GM21717 (cell line): ENCODE data around the gene CHTF8.
"Not testable (repeated sequence)": the region's sequence is repeated elsewhere in the genome, so short reads cannot be mapped to it uniquely, and the experiment has no call there.

Experiments used
- ATAC-seq: cut with Tn5 transposase; IDR thresholded peaks from one replicate; pipeline ENCODE4 v1.9.1; 2021; ENCODE audit warnings: mild to moderate bottlenecking, moderate library complexity; ENCODE audit not compliant: unreplicated experiment

Gene CHTF8

DNA sequence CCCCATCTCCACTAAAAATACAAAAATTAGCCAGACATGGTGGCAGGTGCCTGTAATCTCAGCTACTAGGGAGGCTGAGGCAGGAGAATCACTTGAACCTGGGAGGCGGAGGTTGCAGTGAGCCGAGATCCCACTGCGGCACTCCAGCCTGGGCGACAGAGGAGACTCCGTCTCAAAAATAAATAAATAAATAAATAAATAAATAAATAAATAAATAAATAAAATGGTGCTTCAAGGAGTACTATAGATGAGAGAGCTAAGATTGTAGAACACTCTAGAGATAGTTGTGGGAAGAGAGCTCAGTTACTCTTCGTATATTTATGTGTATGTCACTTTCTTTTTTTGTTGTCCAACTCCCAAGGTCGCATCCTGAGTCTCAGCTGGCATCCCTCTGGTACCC lies 7.1 kb upstream of the CHTF8 start:
- not testable (repeated sequence) for ATAC-seq

DNA sequence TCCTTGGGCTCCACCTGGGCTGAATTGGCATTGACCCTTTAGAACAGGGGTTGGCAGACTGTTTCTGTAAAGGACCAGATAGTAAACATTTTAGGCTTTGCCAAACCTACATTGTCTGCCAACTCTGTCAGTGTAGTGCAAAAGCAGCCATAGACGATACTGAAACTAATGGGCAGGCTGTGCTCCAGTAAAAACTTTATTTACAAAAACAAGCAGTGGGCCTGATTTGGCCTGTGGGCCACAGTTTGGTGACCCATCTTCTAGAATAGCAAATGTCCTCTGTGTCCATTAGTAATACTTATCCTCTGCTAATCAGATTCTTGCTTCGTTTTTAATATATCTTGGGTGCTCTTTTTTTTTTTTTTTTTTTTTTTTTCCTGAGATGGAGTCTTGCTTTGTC lies 6.2 kb upstream of the CHTF8 start:
- ATAC-seq = no peak

DNA sequence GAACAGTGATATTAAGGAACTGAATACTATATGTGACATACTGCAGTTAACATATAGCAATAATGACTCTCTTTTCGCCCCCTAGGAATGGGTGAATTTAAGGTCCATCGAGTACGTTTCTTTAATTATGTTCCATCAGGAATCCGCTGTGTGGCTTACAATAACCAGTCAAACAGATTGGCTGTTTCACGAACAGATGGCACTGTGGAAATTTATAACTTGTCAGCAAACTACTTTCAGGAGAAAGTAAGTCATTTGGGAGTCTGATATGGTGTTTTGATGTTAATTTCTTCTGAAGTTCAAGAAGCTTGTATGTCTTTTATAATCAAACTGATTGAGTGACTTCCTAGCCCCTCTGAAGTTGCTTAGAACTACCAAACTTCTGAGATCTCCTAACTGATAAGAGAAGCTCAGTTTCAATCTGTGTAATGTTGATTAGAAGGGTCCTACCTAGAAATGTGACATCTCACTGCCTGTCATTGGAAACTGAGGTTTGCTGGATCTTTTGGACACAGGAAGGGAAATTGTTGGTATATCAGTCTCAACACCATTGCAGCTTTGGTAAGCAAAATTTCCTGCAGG lies 1.1 kb upstream of the CHTF8 start:
- ATAC-seq = no peak

DNA sequence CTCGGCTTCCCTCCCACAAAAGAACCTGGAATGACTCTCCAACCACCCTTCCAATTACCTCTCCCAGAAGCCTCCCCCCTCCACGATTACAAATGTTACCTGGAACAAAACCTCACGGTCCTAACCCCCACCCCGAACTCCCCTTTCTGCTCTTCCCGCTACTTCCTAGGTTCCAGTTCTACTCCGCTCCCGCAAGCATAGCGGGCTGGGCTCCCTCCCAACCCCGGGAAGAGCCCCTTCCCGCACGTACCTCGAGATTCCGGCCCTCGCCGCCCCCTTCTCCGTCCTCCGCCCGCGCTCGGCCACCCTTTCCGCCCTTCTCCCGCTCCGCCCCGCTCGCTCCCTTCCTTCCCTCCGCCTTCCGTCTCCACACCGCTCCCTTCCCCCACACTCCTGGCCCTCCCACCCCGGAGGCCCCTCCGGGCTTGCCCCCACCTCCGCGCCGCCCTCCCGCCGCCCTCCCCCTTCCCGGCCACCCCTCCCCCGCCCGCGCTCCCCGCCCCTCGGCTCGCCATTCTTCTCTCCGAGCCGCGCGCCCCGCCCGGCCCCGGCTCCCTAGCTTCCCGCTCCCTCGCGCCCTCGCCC lies 457 bp downstream of the CHTF8 start:
- ATAC-seq = peak; percentile 43

DNA sequence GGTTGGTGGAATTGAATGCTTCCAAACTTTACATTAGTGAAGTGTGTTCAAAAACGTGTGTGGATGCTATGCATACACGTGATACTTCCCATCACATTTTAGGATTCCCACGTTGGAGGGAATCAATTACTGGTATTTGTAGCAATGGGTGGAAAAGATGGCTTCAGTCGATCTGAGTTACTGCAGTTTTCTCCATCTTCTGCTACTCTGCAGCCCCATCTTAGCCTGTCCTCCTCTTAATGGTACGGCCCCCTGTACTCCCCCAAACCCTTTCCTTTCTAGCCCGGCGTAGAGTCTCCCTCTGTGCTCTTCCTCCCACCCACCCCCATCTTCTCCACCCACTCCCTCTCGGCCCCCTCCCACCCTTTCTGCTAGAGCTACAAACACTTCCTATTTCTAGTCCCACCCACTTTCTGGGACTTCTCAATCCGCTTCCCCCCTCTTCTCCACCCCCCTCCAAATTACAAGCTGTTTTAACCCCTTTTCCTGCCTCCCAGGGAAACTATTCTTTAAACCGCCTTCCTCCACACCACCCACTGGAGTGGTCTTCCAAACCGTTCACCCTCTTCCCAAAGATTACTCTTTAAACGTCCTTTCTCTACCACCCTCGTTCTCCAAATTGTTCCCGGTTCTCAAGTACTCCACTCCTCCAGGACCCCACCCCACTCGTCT lies 1.1 kb downstream of the CHTF8 start:
- ATAC-seq = no peak

DNA sequence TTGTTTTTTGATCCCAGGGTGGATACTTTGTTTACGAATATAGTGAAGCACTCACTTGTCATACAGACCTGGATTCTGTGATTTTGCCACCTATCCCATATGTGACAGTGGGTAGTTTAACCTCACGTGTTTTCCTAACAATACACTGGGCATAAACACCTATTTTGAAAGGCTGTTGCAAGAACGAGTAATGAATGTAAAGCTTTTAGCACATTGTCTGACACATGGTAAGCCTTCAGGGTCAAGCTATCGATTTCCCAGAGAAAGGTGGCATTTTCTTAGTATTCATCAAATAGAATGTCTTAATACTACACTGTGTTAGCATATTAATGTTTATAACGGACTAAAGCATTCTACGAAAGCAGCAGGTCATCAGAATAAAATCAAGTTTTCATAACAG lies 1.9 kb downstream of the CHTF8 start:
- no peak for ATAC-seq

DNA sequence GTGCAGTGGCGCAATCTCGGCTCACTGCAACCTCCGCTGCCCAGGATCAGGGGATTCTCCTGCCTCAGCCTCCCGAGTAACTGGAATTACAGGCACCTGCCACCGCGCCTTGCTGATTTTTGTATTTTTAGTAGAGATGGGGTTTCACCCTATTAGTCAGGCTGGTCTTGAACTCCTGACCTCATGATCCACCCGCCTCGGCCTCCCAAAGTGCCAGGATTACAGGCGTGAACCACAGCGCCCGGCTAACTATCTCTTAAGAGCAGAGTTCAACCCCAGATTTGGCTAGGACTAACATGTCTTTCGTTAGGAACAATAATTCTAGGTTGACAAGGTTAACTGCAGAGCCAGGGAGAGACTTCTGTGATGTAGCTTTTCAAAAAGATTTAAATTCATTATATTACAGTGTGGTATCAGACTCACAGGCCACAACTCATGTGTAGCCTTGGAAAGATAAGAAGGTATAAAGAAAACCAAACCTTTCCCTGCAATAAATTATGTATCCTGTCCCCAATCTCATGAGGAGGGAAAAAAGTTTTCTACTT lies 4.3 kb downstream of the CHTF8 start:
- no peak for ATAC-seq

DNA sequence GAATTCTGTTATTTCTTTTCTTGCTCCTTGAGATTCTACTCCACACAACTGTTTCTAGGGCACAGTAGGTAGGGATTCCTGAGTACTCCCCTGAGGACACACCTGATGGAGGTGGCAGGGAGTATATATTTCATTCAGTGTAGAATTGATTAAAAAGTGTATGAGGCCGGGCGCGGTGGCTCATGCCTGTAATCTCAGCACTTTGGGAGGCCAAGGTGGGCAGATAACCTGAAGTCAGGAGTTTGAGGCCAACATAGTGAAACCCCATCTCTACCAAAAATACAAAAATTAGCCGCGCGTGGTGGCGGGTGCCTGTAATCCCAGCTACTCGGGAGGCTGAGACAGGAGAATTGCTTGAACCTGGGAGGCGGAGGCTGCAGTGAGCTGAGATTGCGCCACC lies 5.6 kb downstream of the CHTF8 start:
- ATAC-seq = not testable (repeated sequence)

DNA sequence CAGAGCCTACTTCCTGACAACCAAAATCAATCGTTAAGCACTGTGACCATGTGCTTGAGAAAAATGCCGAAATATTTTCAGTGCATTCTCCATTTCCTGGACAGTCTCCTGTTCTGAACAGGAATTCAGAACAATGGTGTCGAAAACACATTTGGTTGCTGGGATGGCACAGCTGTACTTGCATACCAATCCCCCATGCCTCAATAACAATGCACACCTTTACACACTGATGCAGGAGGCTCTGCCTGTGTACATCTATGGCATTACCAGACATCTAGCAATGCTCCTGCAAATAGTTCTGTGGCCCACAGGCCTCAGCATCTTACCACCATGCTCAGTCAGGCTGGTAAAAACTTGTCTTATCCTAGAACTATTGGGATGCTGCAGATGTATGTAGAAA lies 6.2 kb downstream of the CHTF8 start:
- ATAC-seq = no peak

DNA sequence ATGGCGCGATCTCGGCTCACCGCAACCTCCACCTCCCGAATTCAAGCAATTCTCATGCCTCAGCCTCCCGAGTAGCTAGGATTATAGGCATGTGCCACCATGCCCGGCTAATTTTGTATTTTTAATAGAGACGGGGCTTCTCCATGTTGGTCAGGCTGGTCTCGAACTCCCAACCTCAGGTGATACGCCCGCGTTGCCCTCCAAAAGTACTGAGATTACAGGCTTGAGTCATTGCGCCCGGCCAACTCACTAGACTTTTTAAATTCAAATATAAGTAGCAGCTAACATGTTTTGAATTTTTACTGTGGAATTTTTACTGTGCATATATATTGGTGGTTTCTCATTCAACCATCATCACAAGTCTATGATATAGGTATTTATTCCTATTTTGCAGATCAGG lies 7.4 kb downstream of the CHTF8 start:
- not testable (repeated sequence) for ATAC-seq

DNA sequence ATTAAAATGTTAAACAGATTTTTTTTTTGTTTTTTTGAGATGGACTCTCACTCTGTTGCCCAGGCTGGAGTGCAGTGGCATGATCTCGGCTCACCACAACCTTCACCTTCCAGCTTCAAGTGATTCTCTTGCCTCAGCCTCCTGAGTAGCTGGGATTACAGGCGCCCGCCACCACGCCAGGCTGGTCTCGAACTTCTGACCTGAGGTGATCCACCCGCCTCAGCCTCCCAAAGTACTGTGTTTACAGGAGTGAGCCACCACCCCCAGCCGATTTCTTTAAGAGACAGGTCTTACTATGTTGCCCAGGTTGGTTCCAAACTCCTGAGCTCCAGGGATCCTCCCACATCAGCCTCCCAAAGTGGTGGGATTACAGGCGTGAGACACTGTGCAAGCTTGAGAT lies 8.0 kb downstream of the CHTF8 start:
- ATAC-seq = not testable (repeated sequence)

DNA sequence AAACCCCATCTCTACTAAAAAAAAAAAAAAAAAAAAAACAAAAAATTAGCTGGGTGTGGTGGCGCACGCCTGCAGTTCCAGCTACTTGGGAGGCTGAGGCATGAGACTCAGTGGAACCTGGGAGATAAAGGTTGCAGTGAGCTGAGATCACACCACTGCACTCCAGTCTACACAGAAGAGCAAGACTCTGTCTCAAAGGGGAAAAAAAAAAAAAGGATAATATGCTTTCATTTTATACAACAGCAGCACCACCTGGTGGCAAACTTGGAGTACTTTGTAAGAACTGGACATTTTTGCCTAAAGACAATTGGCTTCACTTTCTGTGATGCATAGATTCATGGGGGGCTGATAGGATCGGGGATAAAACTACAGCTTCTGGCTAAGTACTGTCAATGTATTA lies 8.5 kb downstream of the CHTF8 start:
- ATAC-seq = no peak

DNA sequence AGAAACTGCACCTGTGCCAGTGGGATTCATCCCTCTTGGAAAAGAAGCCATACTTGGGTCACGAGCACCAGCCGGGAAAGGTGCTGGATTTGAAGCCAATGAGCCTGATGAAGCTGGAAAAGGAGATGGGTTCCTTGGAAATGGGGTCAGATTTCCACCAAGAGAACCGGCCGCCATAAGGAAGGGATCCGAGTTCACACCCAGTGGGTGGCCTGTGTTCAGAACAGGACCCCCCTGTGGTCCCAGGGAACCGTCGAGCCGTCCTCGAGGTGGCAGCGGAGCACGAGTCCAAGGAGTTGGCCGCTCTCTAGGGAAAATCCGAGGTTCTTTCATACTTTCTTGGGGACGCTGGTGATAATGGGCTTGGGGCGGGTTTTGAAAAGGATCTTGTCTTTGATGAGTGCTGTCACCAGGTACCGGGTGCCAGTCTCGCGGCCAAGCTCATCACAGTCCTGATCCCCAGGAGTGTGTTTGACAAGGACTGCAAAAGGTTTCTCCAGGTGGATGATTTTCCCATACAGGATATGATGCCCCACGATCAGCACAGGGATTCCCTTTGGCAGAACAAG lies 12.2 kb downstream of the CHTF8 start:
- ATAC-seq = no peak

DNA sequence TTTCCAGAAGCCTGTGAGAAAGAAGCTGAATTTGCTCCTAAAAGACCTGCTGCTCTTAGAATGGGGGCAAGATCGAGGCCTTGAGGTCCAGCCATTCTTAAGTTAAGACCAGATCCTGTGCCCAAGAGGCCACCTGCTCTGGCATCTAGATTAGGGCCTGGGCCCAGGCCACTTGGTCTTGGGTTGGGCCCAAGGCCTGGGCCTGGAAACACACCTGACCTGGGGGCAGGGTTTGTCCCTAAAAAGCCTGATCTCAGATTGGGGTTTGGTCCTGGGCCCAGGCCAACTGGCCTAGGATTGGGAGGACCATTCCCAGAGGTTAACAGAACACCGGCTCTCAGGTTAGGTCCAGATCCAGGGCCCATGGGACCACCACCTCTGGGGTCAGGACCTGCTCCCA lies 12.9 kb downstream of the CHTF8 start:
- no peak for ATAC-seq

DNA sequence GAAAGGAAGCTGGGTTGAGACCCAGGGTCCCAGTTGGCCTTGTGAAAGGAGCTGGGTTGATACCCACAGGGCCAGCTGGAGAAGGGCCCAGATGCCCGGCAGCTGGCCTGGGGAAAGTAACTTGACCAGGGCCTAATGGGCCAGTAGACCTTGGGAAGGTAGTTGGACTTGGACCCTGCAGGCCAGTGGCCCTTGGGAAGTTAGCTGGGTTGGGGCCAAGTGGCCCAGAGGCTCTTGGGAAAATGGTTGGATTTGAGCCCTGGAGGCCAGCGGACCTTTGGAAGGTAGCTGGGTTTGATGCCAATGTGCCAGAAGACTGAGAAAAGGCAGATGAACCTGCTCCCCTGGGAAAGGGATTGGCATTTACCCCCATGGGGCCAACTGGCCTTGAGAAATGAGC lies 13.4 kb downstream of the CHTF8 start:
- no peak for ATAC-seq

DNA sequence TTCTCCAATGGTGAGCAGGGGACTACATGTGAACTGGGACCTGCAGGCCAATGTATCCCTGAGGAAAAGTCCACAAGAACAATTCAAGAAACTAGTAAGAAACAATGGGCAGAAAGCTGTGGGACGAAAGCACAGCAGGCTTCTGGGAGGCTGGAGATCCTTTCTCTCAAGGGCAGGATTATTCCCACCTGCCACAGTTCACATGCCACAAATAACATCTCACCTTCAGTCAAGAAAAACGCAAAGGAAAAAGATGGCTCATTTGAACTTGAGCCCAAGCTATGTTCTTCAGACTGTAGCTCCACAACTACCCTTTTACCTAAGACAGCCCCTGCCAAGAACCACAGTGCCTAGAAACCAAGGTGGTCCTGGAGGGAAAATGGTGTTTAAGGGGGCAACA lies 13.9 kb downstream of the CHTF8 start:
- no peak for ATAC-seq

DNA sequence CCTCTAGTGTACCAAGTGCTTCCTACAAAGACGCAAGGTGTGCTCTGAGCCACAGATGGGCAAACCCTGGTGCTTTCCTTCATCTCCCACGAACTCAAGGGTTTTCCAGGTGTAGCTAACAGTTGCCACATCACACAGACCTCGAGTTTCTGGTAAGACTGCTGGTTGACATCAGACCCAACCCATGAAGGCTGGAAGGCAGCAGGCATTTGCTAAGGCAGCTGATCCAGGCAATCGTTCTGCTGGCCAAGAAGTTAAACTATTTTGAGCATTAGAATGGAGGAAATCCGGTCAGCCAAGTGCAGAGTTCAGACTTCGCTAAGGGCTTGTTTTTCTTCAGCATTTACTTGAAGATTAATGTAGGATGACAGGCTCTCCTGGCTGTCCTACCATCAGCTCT lies 15.5 kb downstream of the CHTF8 start:
- ATAC-seq = no peak

DNA sequence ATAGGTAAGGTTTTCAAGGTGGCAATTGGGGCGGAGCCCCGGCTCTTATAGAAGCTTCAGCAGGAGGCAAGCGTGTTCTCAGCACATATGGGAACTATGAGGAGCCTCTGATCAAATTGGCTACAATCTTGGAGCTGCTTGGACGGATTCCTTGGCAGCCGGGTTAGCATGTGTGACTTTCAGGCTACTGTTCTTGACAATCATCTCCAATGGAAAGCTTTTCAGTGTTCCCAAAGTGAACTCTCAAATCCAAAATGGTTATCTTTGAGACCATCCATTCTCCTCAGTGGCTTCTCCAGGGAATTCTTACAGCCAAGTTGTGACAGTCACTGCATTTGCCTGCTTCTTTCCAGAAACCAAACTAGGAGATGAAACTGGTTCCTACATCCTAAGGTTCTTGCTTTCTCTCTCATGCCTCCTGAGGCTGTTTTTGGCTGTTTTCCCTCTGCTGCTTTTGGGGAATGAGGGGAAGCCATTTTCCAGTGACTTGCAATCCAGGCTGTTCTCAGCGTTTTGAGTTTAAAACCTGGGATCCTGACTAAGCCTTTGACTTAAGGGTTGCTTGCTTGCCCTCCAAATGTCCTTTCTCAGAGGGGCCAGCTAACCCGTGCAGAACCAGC lies 16.0 kb downstream of the CHTF8 start:
- ATAC-seq = no peak

DNA sequence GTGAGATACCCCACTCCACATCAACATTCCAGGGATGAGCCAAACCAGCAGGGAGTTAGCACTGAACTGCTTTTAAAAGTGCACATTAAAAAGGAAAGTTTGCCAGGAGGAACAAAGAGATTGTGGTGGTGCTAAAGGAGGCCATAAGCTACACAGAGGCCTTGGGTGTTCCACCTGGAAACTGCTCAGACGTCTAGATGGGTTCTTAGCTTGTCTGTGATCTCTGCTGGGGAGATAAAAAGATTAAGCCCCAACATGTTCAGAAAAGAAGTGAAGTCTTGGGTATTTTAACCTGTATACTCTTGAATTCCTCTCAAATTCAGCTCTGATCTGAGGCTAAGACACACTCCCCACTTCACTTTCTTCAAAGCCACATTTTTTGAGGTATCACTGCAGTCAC lies 16.6 kb downstream of the CHTF8 start:
- no peak for ATAC-seq

DNA sequence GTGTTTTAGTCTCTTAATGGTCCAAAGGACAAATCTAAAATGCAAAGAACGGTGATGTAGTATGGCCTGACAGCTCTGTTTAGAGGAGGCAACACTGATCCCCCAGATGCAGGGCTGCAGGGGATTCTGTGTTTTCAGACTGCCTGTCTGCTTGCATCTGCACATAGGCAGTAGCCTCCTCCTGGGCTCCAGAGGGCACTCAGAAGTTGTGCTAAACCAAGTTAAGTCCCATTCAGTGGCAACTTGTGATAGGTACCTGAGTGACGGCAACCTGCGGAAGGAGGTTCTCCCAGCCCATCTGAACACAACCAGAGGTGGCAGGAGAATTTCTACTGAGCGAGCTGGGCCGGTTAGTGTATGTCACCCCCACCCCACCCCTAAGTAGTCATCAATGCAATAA lies 17.0 kb downstream of the CHTF8 start:
- no peak for ATAC-seq

DNA sequence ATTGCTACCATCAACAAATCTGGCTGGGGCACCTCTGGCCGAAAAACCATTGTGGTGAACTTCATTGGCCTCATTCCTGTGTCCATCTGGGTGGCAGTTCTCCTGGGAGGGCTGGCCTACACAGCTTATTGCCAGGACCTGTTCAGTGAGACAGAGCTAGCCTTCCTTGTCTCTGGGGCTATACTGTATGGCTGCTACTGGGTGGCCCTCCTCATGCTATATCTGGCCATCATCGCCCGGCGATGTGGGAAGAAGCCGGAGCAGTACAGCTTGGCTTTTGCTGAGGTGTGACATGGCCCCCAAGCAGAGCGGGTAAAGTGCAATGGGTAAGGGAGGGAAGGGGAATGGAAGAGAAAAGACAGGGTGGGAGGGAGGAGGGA lies 17.4 kb downstream of the CHTF8 start:
- ATAC-seq = no peak
